Left ventricle myocardium inferior (tissue), 1 donor: ENCODE data around the gene TIE1. TPM values are rescaled to one million over a fixed set of nuclear protein-coding genes. Genes with fewer than 3 reads are reported as not detected.

Experiments used
- DNase-seq: peaks from one replicate; pipeline ENCODE4 v3.0.0-alpha.2; 2020
- H3K27ac ChIP-seq: fragments of 200-600 bp; replicated peaks from 2 replicates; pipeline ENCODE4 v1.8.0; 2021
- H3K27me3 ChIP-seq: fragments of 200-600 bp; 2 replicates; pipeline ENCODE4 v1.8.0; 2021; ENCODE audit warnings: low read depth
- H3K36me3 ChIP-seq: fragments of 200-600 bp; 2 replicates; pipeline ENCODE4 v1.8.0; 2021
- H3K4me1 ChIP-seq: fragments of 200-600 bp; 2 replicates; pipeline ENCODE4 v1.8.0; 2021
- H3K4me3 ChIP-seq: fragments of 200-600 bp; 2 replicates; pipeline ENCODE4 v1.8.0; 2021; ENCODE audit warnings: mild to moderate bottlenecking, moderate library complexity
- H3K9me3 ChIP-seq: fragments of 200-600 bp; replicated peaks from 2 replicates; pipeline ENCODE4 v1.8.0; 2021
- intact Hi-C: fragments of 100-400 bp; cut with micrococcal nuclease; formaldehyde crosslinking; loops from one replicate; pipeline ENCODE4 v1.11.0; 2022
- total RNA-seq: library from RNA; stranded (reverse); fragmentation: NEBNext Ultra II Directional; extraction: Animal tissue kit (Norgen Biotek cat#: 25700); gene quantifications from one replicate; pipeline ENCODE4 v1.2.1, GENCODE V29; 2021
- TF ChIP-seq, protein P1 (sequence below): fragments of 200-600 bp; IDR thresholded peaks from 2 replicates; pipeline ENCODE4 v1.8.0; 2021; ENCODE audit warnings: antibody characterized with exemption, mild to moderate bottlenecking, borderline replicate concordance
- donor health status: DM: no; HTN: yes; CAD: no; lungs with severe emphysema.

TIE1 gene
- total RNA-seq, 1 donor from 2014 or later: 25.1 TPM

DNA sequence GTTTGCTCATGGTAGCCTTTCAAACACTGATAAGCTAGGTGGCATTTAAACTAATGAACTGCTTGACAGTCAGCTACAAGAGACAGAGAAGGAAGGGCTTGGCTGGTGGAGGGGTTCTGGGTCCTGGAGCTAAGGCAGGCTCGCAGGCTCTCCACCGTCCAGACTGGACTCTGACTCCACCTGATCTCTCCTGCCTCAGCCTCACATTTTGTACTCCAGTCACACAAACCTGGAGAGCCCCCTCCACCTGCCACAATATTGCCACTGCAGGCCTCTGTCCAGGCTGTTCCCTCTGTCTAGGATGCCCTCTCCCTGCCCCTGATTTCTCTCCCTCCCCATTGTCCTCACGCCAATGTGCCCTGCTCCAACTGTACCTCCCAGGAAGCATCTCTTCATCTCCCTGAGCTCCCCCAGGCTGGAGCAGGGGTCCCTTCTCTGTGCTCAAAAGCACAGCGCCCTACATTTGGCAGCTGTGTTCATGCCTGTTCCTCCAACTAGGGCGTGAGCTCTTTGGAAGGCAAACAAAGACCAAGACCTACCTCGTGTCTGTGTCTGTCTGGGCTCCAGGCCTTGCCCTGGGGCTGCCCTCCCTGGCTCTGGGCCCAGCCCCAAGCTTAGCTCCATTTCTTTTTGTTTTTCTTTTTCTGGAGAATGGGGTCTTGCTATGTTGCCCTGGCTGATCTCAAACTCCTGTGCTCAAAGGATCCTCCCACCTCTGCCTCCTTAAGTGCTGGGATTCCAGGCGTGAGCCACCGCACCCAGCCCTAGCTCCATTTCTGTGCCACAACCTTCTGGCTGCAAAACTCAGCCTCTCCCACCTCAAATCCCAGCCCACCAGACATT lies 2.9 kb downstream of the TIE1 start:
- peaks cover 11% of the 10 kb centered on the region for H3K36me3 ChIP-seq
- H3K4me3 ChIP-seq: peak overlapping the region; percentile 65
- H3K27ac ChIP-seq: peak overlapping the region; percentile 85
- TF ChIP-seq, protein P1, sequence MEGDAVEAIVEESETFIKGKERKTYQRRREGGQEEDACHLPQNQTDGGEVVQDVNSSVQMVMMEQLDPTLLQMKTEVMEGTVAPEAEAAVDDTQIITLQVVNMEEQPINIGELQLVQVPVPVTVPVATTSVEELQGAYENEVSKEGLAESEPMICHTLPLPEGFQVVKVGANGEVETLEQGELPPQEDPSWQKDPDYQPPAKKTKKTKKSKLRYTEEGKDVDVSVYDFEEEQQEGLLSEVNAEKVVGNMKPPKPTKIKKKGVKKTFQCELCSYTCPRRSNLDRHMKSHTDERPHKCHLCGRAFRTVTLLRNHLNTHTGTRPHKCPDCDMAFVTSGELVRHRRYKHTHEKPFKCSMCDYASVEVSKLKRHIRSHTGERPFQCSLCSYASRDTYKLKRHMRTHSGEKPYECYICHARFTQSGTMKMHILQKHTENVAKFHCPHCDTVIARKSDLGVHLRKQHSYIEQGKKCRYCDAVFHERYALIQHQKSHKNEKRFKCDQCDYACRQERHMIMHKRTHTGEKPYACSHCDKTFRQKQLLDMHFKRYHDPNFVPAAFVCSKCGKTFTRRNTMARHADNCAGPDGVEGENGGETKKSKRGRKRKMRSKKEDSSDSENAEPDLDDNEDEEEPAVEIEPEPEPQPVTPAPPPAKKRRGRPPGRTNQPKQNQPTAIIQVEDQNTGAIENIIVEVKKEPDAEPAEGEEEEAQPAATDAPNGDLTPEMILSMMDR: no peak
- H3K4me1 ChIP-seq: peaks cover 65% of the 10 kb centered on the region
- no peaks in the 10 kb centered on the region for H3K9me3 ChIP-seq
- DNase-seq: no peak
- H3K27me3 ChIP-seq: no peaks in the 10 kb centered on the region
- intact Hi-C loops: no loop called here

DNA sequence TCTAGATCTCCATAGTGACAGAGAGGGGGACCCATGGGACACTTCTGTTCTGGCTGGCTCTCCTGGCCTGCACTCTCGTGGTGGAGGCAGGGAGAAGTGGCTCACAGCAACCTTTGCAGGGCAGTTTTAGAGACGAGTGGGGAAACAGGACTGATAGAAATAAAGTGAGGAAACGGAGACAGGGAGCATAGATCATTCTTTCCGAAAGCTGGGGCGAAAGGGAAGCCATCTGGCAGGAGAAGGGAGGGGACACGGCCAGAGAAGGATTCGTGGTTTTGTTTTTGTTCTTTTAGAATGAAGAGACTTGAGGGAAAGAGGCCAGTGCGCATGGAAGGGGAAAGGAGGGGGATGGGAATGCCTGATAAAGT lies 3.5 kb downstream of the TIE1 start:
- H3K9me3 ChIP-seq: no peaks in the 10 kb centered on the region
- DNase-seq: no peak
- TF ChIP-seq, protein P1: no peak
- H3K27ac ChIP-seq: peak overlapping the region; percentile 85
- peak overlapping the region; percentile 65 for H3K4me3 ChIP-seq
- intact Hi-C loops: no loop called here
- no peaks in the 10 kb centered on the region for H3K27me3 ChIP-seq
- H3K4me1 ChIP-seq: peaks cover 66% of the 10 kb centered on the region
- peaks cover 13% of the 10 kb centered on the region for H3K36me3 ChIP-seq

DNA sequence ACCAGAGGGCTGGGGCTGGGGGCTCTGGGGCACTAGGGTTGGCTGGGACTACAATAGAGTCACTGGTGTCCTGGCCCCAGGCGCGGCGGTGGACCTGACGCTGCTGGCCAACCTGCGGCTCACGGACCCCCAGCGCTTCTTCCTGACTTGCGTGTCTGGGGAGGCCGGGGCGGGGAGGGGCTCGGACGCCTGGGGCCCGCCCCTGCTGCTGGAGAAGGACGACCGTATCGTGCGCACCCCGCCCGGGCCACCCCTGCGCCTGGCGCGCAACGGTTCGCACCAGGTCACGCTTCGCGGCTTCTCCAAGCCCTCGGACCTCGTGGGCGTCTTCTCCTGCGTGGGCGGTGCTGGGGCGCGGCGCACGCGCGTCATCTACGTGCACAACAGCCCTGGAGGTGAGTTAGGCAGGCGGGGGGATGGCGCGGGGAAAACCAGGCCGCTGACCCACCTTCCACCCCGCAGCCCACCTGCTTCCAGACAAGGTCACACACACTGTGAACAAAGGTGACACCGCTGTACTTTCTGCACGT lies 4.1 kb downstream of the TIE1 start:
- Histone ChIP-seq H3K9me3 (no peaks in the 10 kb centered on the region), H3K4me1 (peaks cover 65% of the 10 kb centered on the region), H3K27ac (peak overlapping the region; percentile 85), H3K27me3 (no peaks in the 10 kb centered on the region), H3K4me3 (peak overlapping the region; percentile 65), H3K36me3 (peaks cover 18% of the 10 kb centered on the region)
- intact Hi-C loops: no loop called here
- no peak for DNase-seq
- TF ChIP-seq, protein P1: no peak

DNA sequence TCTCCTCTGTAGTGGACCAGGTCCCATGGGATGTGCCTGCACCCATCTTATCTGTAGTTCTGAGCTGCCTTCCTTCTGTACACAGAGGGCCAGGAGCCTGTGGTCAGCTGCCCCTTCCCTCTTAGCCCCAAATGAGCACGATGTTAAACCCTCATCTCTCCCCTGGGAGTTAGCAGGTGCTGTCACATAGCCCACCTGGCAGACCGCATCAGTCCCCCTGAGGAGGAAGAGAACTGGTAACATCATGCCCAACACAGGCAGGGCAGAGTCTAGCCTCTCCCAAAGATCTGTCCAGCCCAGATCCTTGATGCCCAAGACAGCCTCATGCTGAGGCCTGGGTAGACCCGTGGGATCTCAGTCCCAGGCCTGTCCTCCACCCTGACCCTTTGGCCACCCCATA lies 4.7 kb downstream of the TIE1 start:
- Histone ChIP-seq H3K27me3 (no peaks in the 10 kb centered on the region), H3K4me3 (no peak overlapping the region), H3K4me1 (peaks cover 59% of the 10 kb centered on the region), H3K27ac (no peak overlapping the region), H3K9me3 (no peaks in the 10 kb centered on the region), H3K36me3 (peaks cover 18% of the 10 kb centered on the region)
- TF ChIP-seq, protein P1: no peak
- intact Hi-C loops: no loop called here
- DNase-seq: no peak

DNA sequence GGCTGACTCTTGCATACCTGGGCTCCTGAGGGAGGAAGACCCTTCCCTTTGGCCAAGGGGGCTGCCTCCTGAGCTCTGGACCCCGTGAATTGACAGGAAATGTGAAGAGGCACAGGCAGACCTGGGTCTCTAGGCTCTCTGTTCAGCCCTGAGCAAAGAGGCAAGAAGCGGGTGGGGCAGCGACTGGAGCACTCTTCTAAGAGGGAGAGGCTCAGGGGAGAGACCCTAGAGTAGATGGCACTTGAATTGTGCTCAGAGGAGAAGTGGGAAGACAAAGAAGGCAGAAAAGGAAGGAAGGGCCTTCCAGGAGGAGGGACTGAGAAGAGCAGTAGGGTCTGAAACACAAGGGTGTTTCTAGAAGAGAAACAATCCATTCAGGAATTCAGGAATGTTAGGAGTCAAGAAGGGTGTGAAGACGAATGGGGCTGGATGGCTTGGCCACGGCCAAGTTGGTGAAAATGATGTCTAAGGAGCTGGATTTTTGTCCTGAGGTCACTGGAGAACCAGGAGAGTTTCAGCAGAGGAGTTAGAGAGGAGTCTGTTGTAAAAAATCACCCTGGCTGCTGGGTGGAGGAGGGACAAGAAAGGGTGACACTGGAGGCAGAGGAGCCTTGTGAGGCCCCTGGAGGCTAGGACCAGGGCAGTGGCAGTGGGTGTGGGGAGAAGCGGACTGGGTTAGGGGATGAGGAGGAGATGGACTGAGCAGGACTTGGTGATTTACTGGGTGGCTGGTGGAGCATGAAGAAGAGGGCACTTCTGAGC lies 5.3 kb downstream of the TIE1 start:
- TF ChIP-seq, protein P1: no peak
- intact Hi-C loops: no loop called here
- no peak overlapping the region for H3K4me3 ChIP-seq
- no peak overlapping the region for H3K27ac ChIP-seq
- H3K36me3 ChIP-seq: peaks cover 21% of the 10 kb centered on the region
- no peaks in the 10 kb centered on the region for H3K9me3 ChIP-seq
- no peaks in the 10 kb centered on the region for H3K27me3 ChIP-seq
- DNase-seq: no peak
- H3K4me1 ChIP-seq: peaks cover 59% of the 10 kb centered on the region
